GM18507 (cell line): Measurements from ENCODE around the gene AMPD3.

ENCODE experiments used
- DNase-seq: peaks from one replicate; pipeline ENCODE4 v3.0.0; 2011; ENCODE audit warnings: low read depth; ENCODE audit not compliant: insufficient read length; ENCODE audit errors: extremely low spot score
- FAIRE-seq: peaks from 2 replicates; lab custom pipeline; 2011; peaks lifted over from hg19 to GRCh38; lab: Jason Lieb, UNC

The AMPD3 gene

DNA sequence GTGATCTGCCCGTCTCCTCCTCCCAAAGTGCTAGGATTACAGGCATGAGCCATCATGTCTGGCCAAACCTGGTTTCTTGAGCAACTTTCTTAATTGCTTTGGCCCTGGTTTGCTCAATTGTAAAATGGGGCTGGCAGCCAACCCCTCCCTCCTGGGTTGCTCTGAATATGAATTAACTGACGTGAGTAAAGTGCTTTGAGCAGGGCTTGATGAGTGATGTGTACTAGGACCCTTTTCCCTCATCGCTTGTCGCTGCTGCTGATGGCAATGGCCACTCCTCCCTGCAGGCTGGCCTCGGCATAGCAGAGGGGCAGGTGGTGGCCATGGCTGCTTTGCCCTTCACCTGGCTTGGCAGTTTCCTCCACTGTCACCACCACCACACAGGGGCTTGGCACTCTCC, 44.4 kb downstream of the AMPD3 start:
- no peak for FAIRE-seq

DNA sequence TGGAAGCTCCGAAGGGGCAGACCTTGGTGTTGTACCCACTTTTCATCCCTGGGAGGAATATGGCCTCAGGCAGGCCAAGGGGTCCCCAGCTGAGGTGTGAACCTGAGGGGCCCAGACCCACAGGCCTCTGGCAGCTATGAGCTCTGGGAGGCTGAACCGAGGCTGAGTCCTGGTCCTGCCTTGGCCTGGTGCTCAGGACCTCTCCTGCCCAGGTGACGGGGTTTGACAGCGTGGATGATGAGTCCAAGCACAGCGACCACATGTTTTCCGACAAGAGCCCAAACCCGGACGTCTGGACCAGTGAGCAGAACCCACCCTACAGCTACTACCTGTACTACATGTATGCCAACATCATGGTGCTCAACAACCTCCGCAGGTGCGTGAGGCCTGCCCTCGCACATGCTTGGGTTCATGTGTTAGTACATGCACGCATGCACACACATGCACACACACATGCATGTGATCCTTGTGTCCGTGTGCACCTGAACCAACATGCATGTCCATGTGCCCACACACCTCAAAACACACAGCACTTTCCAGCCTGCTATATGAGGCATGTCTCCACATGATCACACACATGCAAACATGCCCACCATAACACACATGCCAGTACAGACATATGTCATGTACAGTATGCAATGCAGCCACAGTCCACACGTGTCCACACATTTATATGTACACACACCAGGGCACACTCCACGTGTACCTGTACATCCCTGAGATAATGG, 45.0 kb downstream of the AMPD3 start:
- FAIRE-seq (no peak), DNase-seq (no peak)

More for the DNA sequence above, 44.4 kb downstream of the AMPD3 start:
- no peak for DNase-seq

DNA sequence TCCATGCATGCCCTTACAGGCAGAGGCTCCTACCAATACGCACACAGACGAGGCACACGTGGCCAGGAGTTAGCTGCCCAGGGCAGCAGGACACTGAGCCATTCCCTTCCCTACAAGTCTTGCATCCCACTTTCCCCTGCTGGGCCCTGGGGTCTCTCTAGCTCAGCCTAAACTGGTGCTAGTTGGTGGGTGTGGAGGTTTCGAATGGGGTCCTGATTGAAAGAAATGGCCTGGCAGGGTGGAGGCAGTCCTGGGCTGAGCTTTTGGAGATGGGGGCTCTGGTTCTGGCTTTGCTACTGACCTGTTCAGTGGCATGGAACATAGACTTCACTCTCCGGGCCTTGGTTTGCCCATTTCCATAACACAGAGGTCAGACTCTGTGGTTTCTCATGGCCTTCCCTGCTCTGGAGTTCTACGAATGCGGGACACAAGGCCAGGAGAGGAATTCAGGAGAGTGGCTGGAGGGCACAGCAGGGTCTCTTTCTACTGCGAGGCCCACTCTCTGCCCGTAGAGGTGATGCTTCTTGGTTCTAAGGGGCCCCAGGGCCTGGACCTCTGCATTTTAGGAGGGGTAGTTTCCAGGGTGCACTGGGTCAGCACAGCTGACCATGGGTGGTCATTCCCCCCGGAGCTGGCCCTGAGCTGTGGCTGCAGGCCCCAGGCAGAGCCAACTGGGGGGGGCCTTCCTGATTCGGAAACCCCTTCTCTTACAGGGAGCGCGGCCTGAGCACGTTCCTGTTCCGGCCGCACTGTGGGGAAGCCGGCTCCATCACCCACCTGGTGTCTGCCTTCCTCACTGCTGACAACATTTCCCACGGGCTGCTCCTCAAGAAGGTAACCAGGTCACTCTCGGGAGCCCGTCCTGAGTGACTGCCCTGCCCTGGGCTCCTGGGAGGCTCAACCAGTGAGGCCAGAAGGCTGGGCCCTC, 46.0 kb downstream of the AMPD3 start:
- DNase-seq (no peak), FAIRE-seq (no peak)

DNA sequence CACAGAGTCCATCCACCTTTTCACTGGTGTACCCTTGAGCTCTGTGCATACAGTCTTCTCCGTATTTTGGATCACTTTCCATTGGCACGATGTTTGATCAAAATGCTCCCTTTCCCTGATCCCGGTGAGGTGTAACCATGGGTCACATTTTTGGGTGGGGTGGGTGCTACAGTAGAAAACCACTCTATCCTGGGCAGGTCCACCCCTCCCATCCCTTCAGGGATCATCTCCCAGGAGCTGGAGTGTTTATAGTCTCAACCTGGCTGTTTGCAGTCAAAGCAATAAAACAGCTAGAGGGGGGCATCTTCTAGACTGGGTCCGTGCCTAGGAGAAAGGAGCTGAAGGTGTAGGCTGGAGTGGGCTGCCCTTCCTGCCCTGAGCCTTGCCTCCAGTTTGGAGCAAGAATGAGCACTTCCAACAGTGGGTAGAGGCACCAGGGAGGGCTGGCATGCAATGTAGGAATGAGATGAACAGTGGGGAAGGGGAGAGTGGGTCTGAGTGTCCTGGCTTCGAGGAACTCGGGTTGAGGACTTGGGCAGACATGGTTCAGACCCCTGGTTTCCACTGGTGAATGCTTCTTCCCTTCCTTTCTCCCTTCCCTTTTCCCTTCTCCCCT, 47.1 kb downstream of the AMPD3 start:
- FAIRE-seq: no peak
- DNase-seq: no peak

DNA sequence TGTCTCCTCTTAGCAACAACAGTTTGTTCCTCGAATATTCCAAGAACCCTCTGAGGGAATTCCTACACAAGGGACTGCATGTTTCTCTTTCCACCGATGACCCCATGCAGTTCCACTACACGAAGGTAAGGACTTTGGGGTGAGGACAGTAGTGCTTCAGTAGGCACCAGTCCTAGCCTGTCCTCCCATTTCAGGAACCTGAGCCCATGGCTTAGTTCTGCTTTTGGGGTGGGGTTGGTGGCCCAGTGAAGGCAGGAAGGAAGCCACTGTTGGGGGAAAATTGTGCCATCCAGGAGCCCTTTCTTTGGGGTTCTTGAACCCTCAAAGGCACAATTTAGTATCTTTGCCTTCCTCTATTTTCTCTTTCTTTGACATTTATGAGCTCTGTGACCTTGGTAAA, 47.7 kb downstream of the AMPD3 start:
- FAIRE-seq (no peak), DNase-seq (no peak)

DNA sequence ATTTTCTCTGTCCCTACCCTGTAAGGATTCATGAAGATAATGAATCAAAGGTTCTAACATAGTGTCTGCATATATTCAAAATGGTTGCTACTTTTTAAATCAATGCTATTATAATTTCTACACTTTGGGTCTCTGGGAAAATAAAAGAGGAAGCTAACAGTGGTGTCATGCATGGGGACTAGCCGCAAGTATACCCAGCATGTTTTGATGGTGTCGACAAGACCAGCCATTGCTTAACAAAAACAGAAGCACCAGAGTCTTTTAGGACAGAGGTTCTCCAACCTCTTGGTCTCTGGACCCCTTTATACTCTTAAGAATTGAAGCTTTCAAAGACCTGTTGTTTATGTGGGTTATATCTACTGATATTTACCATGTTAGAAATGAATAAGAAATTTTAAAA, 48.2 kb downstream of the AMPD3 start:
- no peak for DNase-seq

DNA sequence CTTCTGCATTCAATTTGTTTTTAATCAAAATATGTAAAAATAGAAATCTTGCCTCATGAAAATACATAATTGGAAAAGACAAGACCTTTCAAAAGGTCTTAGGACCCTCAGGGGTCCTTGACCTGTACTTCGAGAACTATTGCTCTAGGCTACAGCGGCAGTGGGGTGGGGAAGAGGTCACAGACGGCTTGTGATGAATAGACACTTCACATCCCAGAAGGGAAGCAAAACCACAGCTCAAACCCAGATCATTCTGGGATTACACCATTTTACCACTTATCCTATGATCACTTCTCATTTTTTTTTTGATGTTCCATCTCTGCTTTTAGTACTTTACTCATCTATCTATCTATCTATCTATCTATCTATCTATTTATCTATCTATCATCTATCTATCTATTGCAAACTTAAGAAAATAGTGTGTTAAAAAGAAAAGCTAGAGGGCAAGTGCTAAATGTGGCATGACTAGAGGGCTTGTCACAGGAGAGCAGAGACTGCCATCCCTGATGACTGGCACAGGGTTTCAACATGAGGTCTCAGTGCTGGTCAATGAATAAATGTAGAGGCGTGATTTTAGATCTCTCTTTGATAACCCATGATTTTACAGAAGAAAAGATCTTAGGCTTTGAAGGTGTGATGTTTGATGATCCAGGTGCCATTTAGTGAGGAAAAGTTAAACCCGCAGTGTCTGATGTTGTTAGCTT, 48.9 kb downstream of the AMPD3 start:
- FAIRE-seq: no peak
- no peak for DNase-seq

More for the DNA sequence above, 48.2 kb downstream of the AMPD3 start:
- FAIRE-seq: no peak

DNA sequence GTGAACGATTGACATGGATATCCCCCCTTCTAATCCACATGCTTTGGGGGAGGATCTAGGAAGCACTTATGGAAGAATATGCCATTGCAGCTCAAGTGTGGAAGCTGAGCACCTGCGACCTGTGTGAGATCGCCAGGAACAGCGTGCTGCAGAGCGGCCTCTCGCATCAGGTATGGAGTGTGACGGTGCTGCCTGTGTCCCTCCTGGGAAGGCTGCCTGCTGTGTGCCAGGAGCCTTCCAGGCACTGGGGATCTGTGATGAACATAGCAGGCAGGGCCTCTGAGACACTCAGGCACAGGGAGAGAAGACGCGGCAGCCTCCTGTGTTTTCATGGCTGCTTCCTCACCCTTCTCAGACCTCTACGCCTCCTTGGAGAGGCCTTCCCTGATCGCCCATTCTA, 49.4 kb downstream of the AMPD3 start:
- no peak for FAIRE-seq
- DNase-seq: no peak

DNA sequence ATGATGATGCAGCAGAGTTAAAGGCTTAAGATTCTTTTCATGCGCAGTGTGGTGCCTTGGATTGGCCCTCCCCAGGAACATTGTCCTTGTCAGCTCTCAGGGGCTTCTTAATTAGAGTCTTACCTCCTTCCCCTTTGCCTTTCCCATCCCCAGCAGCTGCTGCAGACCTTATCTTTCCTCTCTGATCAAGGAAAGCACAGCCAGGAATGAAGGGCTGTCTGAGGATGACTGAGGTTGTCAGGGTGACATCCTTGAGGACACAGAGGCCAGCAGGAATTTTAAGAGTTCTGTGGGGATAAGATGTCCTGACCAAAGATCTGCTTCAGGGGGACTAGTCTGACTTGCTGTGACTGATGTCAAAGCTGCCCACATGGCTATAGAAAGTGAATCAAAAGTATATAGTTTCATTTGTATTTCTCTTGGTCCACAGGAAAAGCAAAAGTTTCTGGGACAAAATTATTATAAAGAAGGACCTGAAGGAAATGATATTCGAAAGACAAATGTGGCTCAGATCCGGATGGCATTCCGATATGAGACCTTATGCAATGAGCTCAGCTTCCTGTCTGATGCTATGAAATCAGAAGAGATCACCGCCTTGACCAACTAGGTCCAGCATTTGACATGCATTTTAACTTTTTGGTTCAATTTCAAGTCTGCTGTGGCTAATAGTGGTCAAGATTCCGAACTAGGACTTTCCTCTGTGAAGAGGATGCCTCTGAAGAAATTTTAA, 50.4 kb downstream of the AMPD3 start:
- DNase-seq: no peak
- no peak for FAIRE-seq

DNA sequence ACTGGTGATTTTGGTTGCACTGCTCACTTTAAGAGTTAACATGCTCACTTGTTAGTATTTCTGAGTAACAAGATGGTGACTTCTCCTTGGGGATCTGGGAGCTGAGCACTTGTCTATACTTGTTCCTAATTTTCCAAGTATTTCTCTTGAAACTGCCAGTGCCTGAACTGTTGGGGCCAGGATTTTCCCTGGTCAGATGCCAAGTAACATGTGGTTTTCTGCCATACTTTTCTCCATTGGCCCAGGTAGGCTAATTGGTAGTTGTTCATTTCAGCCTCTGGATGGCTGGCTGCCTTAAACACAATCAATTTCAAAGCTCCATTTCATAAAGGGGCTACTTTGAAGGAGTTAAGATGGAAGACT, 50.9 kb downstream of the AMPD3 start:
- no peak for FAIRE-seq
- DNase-seq: no peak

DNA sequence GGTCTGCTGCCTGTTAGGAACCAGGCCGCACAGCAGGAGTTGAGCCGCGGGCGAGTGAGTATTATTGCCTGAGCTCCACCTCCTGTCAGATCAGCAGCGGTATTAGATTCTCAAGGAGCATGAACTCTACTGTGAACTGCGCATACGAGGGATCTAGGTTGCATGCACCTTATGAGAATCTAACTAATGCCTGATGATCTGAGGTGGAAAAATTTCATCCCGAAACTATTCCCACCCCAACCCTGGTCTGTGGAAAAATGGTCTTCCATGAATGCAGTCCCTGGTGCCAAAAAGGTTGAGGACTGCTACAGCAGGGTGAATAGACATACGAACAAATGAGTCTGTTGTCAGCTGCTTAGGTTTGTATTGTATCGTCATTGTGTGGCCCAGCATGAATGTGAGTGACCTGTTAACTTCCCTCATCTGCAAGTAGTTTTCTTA, 56.1 kb downstream of the AMPD3 start:
- no peak for FAIRE-seq

DNA sequence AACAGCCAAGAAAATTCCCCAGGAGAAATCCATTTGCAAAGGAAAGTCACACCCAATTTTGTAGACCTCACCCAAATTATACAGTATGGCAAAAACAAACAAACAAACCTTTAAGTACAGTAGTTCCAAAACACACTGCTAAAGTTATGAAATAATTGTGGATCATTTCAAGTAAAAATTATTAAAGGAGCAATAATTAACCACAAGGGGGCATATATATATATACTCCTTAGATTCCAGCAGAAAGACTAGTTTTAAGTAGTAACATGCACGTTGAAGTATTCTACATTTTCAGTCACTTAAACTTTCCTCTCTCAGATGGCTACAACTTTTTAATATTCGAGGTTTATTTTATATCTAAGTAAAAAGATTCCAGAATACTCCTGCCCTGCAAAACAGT, 59.1 kb downstream of the AMPD3 start:
- no peak for FAIRE-seq
- DNase-seq: no peak

More for the DNA sequence above, 56.1 kb downstream of the AMPD3 start:
- DNase-seq: no peak

DNA sequence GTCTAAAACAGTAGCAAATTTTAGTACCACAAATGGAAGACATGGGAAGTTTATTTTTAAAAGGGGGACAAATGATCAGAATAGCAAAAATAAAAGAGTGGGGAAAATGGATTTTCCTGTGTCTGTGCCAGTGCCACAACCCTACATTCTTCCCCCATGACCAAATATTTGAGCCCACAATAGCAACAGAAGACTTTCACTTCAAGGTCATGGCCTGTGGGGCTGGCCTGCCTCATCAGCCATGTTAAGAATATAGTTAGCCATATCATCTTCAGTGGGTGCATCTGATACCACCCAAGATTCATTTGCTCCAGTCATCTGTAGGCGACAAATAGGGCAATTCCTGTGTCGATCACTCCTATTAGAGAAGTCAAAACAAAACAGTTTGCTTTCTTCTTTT, 59.6 kb downstream of the AMPD3 start:
- DNase-seq (no peak), FAIRE-seq (no peak)

DNA sequence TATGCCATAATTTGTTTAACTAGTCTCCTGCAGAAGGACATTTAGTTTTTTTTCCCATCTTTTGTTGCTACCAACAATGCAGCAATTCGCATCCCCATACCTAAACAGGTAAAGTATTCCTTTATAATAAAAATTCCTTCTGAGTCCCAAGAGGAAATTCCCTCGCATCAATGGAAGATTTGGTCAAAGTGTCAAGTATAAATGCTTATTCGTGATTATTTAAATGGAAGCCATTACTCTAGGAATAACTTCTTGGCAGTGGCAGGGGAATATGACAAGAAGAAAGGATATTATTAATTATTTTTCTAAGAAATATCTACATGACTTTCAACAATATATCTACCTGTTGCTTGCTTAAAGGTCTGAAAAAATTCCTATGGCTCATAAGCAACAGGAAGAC, 60.4 kb downstream of the AMPD3 start:
- DNase-seq: no peak

DNA sequence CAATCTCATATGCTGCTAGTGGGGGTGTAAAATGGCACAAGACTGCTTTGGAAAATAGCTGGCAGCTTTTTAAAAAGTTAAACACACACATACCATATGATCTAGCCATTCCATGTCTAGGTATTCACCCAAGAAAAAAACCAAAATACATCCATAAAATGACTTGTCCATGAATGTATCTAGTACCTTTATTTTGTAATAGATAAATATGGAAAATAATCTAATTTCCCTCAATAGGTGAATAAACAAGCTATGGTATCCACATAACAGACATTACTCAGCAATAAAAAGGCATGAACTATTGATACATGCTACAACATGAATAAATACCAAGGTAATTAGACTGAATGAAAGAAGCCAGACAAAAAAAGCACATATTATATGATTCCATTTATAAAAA, 63.1 kb downstream of the AMPD3 start:
- DNase-seq (no peak), FAIRE-seq (no peak)

More for the DNA sequence above, 60.4 kb downstream of the AMPD3 start:
- no peak for FAIRE-seq

DNA sequence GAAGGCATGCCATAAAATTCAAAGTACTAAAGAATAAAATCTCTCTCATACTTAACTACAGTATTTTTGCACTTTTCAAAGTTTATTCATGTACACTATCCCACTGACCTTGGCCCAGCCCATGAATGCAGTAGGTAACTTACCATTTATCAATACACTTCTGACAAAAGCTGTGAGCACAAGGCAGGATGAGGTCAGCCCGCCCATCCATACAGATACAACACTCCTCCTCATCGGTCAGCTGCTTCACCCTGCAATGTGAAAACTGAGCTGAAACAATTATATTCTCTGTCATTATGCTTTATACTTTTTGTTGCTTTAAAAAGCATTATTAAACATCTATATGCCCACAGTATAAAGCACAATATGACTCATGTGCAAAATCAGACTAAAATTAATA, 63.8 kb downstream of the AMPD3 start:
- DNase-seq: no peak
- FAIRE-seq: no peak

DNA sequence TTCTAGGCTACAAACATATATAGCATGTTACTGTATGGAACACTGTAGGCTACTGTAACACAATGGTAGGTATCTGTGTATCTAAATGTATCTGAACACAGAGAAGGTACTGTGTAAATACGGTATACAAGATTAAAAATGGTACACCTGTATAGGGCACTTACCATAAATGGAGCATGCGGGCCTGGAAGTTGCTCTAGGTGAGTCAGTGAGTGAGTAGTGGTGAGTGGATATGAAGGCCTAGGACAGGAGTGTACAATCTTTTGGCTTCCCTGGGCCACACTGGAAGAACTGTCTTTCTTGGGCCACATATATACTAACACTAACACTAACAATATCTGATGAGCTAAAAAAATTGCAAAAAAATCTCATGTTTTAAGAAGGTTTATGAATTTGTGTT, 64.6 kb downstream of the AMPD3 start:
- no peak for FAIRE-seq
- DNase-seq: no peak

DNA sequence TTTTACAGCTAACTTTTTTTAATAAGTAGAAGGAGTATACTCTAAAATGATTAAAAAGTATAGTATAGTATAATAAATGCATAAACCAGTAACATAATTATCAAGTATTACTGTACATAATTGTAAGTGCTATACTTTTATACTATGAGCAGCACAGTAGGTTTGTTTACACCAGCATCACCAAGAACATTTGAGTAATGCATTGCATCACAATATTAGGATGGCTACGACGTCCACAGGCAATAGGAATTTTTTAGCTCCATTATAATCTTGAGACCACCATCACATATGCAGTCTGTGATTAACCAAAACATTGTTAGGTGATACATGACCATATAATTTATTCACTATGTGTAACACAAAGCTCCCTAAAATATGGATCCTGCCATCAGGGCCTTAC, 65.5 kb downstream of the AMPD3 start:
- no peak for FAIRE-seq
- DNase-seq: no peak

DNA sequence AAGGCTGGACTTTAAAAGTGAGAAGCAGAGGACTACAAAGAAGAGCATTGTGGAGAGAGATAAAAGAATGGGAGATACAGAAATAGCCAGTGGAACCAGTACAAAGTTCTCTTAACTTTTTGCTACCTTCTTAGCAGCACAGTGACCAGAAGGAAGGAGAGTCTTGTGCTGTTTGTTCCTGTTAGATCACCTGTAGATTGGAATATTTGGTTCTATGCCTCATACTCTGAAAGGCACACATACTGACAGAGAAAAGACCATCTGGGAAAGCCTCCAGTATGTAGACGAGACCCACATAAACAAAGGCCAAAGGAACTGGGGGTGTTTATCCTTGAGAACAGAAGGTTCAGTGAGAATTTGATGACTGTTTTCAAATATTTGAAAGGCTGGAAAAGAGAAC, 67.2 kb downstream of the AMPD3 start:
- DNase-seq: no peak
- no peak for FAIRE-seq
